CD4-positive, alpha-beta T cell (primary cell): ENCODE data around the gene RPL31. TPM values are rescaled to one million over a fixed set of nuclear protein-coding genes. Genes with fewer than 3 reads are reported as not detected.

ENCODE experiments used
- ATAC-seq: fragments of 200-7000 bp; cut with Tn5 transposase; one replicate; pipeline ENCODE4 v1.10.0; 2022; ENCODE audit warnings: mild to moderate bottlenecking; ENCODE audit not compliant: poor library complexity
- CTCF ChIA-PET: fragments of 350-600 bp; sonication (Branson Sonifier 250); formaldehyde crosslinking; loops from one replicate; lab custom pipeline; 2021; ENCODE audit warnings: antibody characterized with exemption, inconsistent platforms; lab: Charles Lee
- POLR2A ChIA-PET: fragments of 350-600 bp; sonication (Branson Sonifier 250); formaldehyde crosslinking; loops from one replicate; lab custom pipeline; 2021; ENCODE audit warnings: antibody characterized with exemption, inconsistent platforms; lab: Charles Lee
- DNase-seq, 14 experiments: peaks; one replicate each; pipeline ENCODE4 v3.0.0-alpha.2; 2013 to 2020; ENCODE audit warnings: mixed read lengths in 2 of 14
- H3K27ac ChIP-seq, 2 donors: one replicate each; pipeline versions ENCODE4 v1.5.1 to v1.7.0; 2013; ENCODE audit warnings: low read length in 2 of 2, low read depth in 1 of 2, mild to moderate bottlenecking in 1 of 2
- H3K27me3 ChIP-seq, 2 experiments: 1 replicate in 1 of 2; 2 replicates in 1 of 2; pipeline versions ENCODE4 v1.6.1 to v1.7.0; 2013; ENCODE audit warnings: low read length in 2 of 2, control low read depth in 1 of 2, mild to moderate bottlenecking in 1 of 2, moderate library complexity in 1 of 2; ENCODE audit not compliant: insufficient read depth in 2 of 2, control insufficient read depth in 1 of 2
- H3K36me3 ChIP-seq: one replicate; pipeline ENCODE4 v1.6.1; 2013; ENCODE audit warnings: low read length, control low read depth; ENCODE audit not compliant: insufficient read depth
- H3K4me1 ChIP-seq: one replicate; pipeline ENCODE4 v1.6.1; 2013; ENCODE audit warnings: low read length, control low read depth; ENCODE audit not compliant: insufficient read depth
- H3K4me3 ChIP-seq: one replicate; pipeline ENCODE4 v1.5.1; 2013; ENCODE audit warnings: mild to moderate bottlenecking, low read length, moderate library complexity
- H3K9me3 ChIP-seq, 2 experiments: 1 replicate in 1 of 2; 2 replicates in 1 of 2; pipeline versions ENCODE4 v1.6.1 to v1.7.0; 2013; ENCODE audit warnings: low read length in 2 of 2, mild to moderate bottlenecking in 2 of 2, control low read depth in 1 of 2, moderate library complexity in 1 of 2; ENCODE audit not compliant: control insufficient read depth in 1 of 2, insufficient read depth in 1 of 2
- H3K27ac Mint-ChIP-seq: one replicate; pipeline ENCODE4 v1.8.0; 2020; ENCODE audit warnings: mixed read lengths
- H3K27me3 Mint-ChIP-seq: one replicate; pipeline ENCODE4 v1.8.0; 2021; ENCODE audit warnings: mixed read lengths
- H3K36me3 Mint-ChIP-seq: one replicate; pipeline ENCODE4 v1.8.0; 2021; ENCODE audit warnings: low read depth, mixed read lengths
- H3K4me1 Mint-ChIP-seq: one replicate; pipeline ENCODE4 v1.8.0; 2021; ENCODE audit warnings: low read depth, mixed read lengths
- H3K4me3 Mint-ChIP-seq: one replicate; pipeline ENCODE4 v1.8.0; 2020; ENCODE audit warnings: mild to moderate bottlenecking, mixed read lengths
- H3K9me3 Mint-ChIP-seq: one replicate; pipeline ENCODE4 v1.8.0; 2020; ENCODE audit warnings: mixed read lengths
- CTCF ChIP-seq: fragments of 200-600 bp; IDR thresholded peaks from one replicate; pipeline ENCODE4 v1.8.0; 2022; ENCODE audit warnings: antibody characterized with exemption, mild to moderate bottlenecking
- intact Hi-C, 2 experiments: fragments of 100-400 bp; cut with DNase I in 1 of 2; cut with micrococcal nuclease in 1 of 2; formaldehyde crosslinking; loops; one replicate each; pipeline versions ENCODE4 v1.15.1 to v1.9.0; 2023 to 2025; cut with DNase I, micrococcal nuclease
- total RNA-seq, 174 experiments: library from RNA in 2 of 174; stranded (reverse) in 2 of 174; gene quantifications; one replicate each; pipeline ENCODE4 v1.2.3 and lab custom pipeline; 2021 to 2026

The RPL31 gene
- total RNA-seq, 2 experiments from 2014 or later, result 2,901 to 2,913 TPM

- no peak for TF ChIP-seq CTCF
- no peaks in the 10 kb centered on the region for H3K27me3 Mint-ChIP-seq
- CTCF ChIA-PET, result no interaction called here
- no peaks in the 10 kb centered on the region for H3K9me3 Mint-ChIP-seq
- Histone ChIP-seq H3K9me3 (no peaks in the 10 kb centered on the region), H3K27me3 (no peaks in the 10 kb centered on the region), H3K27ac (no peak overlapping the region), H3K4me1 (no peaks in the 10 kb centered on the region), H3K36me3 (no peaks in the 10 kb centered on the region), H3K4me3 (no peak overlapping the region)
- no peak for DNase-seq
- POLR2A ChIA-PET, result no interaction called here
- no peak overlapping the region for H3K4me3 Mint-ChIP-seq
- H3K4me1 Mint-ChIP-seq, result no peaks in the 10 kb centered on the region
- H3K27ac Mint-ChIP-seq, result no peak overlapping the region
- intact Hi-C loops, result no loop called here
- no peak for ATAC-seq
- no peaks in the 10 kb centered on the region for H3K36me3 Mint-ChIP-seq
These were observed 44.0 kb upstream of the RPL31 start for GRCh38 chr2:100957996-100958653.

- no peaks in the 10 kb centered on the region for H3K27me3 Mint-ChIP-seq
- H3K27me3 ChIP-seq, result no peaks in the 10 kb centered on the region
- H3K27ac Mint-ChIP-seq, result no peak overlapping the region
- no peaks in the 10 kb centered on the region for H3K36me3 Mint-ChIP-seq
- H3K9me3 ChIP-seq, result no peaks in the 10 kb centered on the region
- no peak overlapping the region for H3K4me3 Mint-ChIP-seq
- no peaks in the 10 kb centered on the region for H3K36me3 ChIP-seq
- no peak overlapping the region for H3K27ac ChIP-seq
- TF ChIP-seq CTCF, result no peak
- ChIA-PET CTCF (interaction anchor here (0.7 kb wide), 1 partner anchor 25 kb away, joined by 3 read pairs; no protein-coding TSS in a partner anchor), POLR2A (no interaction called here)
- DNase-seq (no peak), ATAC-seq (no peak)
- H3K4me1 Mint-ChIP-seq, result peaks cover 7% of the 10 kb centered on the region
- intact Hi-C loops, result no loop called here
- no peak overlapping the region for H3K4me3 ChIP-seq
- H3K9me3 Mint-ChIP-seq, result no peaks in the 10 kb centered on the region
- peaks cover 7% of the 10 kb centered on the region for H3K4me1 ChIP-seq
These were observed 42.7 kb upstream of the RPL31 start for GRCh38 chr2:100959225-100959880.

GRCh38 chr2:100960688-100961087, 41.4 kb upstream of the RPL31 start:
- no peak overlapping the region for H3K4me3 Mint-ChIP-seq
- H3K4me1 Mint-ChIP-seq, result peaks cover 8% of the 10 kb centered on the region
- Histone ChIP-seq H3K36me3 (no peaks in the 10 kb centered on the region), H3K27ac (no peak overlapping the region), H3K27me3 (no peaks in the 10 kb centered on the region), H3K9me3 (no peaks in the 10 kb centered on the region), H3K4me3 (no peak overlapping the region), H3K4me1 (peaks cover 8% of the 10 kb centered on the region)
- intact Hi-C loops, result no loop called here
- no peaks in the 10 kb centered on the region for H3K27me3 Mint-ChIP-seq
- no peak for ATAC-seq
- no peaks in the 10 kb centered on the region for H3K36me3 Mint-ChIP-seq
- ChIA-PET CTCF (no interaction called here), POLR2A (no interaction called here)
- DNase-seq, result no peak
- TF ChIP-seq CTCF, result no peak
- no peak overlapping the region for H3K27ac Mint-ChIP-seq
- H3K9me3 Mint-ChIP-seq, result no peaks in the 10 kb centered on the region
